HL-60 (cell line): ENCODE data around the gene ANKRD31.

Source experiments
- CTCF ChIP-seq: IDR thresholded peaks from one replicate; pipeline ENCODE4 v1.5.1; 2011; ENCODE audit warnings: low read length, control low read depth, inconsistent platforms; ENCODE audit not compliant: insufficient read depth
- REST ChIP-seq: IDR thresholded peaks from 2 replicates; pipeline ENCODE4 v1.6.1; 2012; ENCODE audit warnings: low read depth; ENCODE audit not compliant: insufficient replicate concordance
- SPI1 ChIP-seq: IDR thresholded peaks from 2 replicates; pipeline ENCODE4 v1.6.1; 2012; ENCODE audit warnings: low read depth, mild to moderate bottlenecking, borderline replicate concordance

- TF ChIP-seq CTCF: no peak
- TF ChIP-seq REST: no peak
- TF ChIP-seq SPI1: no peak
Observed at GRCh38 chr5:75265731-75266130, 29.1 kb upstream of the ANKRD31 start.
